SJCRH30 (cell line): ENCODE results near the gene SH2D3C. TPM values are rescaled to one million over a fixed set of nuclear protein-coding genes. Genes with fewer than 3 reads are reported as not detected.
"Not testable (repeated sequence)": the region's sequence is repeated elsewhere in the genome, so short reads cannot be mapped to it uniquely, and the experiment has no call there.

Experiments
- DNase-seq, 2 experiments: peaks; one replicate each; pipeline ENCODE4 v3.0.0-alpha.2; 2015 to 2020
- H3K27ac ChIP-seq: fragments of 250-450 bp; sonication (Bioruptor Pico); 2 replicates; pipeline ENCODE4 v1.5.1; 2020; ENCODE audit warnings: mild to moderate bottlenecking, moderate library complexity
- H3K27me3 ChIP-seq: fragments of 250-450 bp; sonication (Bioruptor Pico); 2 replicates; pipeline ENCODE4 v1.5.1; 2020; ENCODE audit warnings: mild to moderate bottlenecking, moderate library complexity
- H3K36me3 ChIP-seq: fragments of 250-450 bp; sonication (Bioruptor Pico); 2 replicates; pipeline ENCODE4 v1.5.1; 2020; ENCODE audit warnings: mild to moderate bottlenecking, moderate library complexity
- H3K4me1 ChIP-seq: fragments of 250-450 bp; sonication (Bioruptor Pico); 2 replicates; pipeline ENCODE4 v1.5.1; 2020; ENCODE audit warnings: mild to moderate bottlenecking, moderate library complexity
- H3K4me3 ChIP-seq: fragments of 250-450 bp; sonication (Bioruptor Pico); 2 replicates; pipeline ENCODE4 v1.5.1; 2020; ENCODE audit warnings: mild to moderate bottlenecking, moderate library complexity
- H3K9me3 ChIP-seq: fragments of 250-450 bp; sonication (Bioruptor Pico); replicated peaks from 2 replicates; pipeline ENCODE4 v1.5.1; 2020; ENCODE audit warnings: mild to moderate bottlenecking, moderate library complexity
- total RNA-seq: library from RNA; depleted of rRNA; stranded (reverse); fragments of >200 nt; shearing (Covaris generic); gene quantifications from 2 replicates; pipeline ENCODE4 v1.2.3, GENCODE V29; 2014

The SH2D3C gene
- total RNA-seq, 1 experiment from 2014 or later = 0.99 TPM

DNA sequence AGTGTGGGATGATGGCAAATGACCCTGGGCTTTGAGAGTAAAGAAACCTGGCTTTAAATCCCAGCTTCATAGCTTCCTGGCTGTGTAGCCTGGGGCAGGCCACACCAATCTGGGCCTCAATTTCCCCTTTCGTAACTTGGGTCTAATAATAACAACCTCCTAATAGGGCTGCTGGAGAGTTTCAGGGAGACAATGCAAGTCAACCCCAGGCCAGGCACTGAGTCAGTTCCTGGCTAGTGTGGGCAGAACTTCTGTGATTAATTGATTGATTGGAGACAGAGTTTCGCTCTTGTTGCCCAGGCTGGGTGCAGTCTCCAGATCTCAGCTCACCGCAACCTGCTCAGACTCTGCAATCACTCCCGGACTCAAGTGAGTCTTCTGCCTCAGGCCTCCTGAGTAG lies 3.3 kb upstream of the SH2D3C start:
- Histone ChIP-seq H3K36me3 (no peaks in the 10 kb centered on the region), H3K27ac (no peak overlapping the region), H3K9me3 (no peaks in the 10 kb centered on the region), H3K27me3 (no peaks in the 10 kb centered on the region), H3K4me1 (peaks cover 39% of the 10 kb centered on the region), H3K4me3 (no peak overlapping the region)
- no peak for DNase-seq

GRCh38 chr9:127780909-127781308 lies 2.4 kb upstream of the SH2D3C start:
- DNase-seq, H3K4me3 ChIP-seq, H3K27ac ChIP-seq, H3K27me3 ChIP-seq, H3K9me3 ChIP-seq, H3K36me3 ChIP-seq: not testable (repeated sequence)
- peaks cover 45% of the 10 kb centered on the region for H3K4me1 ChIP-seq

DNA sequence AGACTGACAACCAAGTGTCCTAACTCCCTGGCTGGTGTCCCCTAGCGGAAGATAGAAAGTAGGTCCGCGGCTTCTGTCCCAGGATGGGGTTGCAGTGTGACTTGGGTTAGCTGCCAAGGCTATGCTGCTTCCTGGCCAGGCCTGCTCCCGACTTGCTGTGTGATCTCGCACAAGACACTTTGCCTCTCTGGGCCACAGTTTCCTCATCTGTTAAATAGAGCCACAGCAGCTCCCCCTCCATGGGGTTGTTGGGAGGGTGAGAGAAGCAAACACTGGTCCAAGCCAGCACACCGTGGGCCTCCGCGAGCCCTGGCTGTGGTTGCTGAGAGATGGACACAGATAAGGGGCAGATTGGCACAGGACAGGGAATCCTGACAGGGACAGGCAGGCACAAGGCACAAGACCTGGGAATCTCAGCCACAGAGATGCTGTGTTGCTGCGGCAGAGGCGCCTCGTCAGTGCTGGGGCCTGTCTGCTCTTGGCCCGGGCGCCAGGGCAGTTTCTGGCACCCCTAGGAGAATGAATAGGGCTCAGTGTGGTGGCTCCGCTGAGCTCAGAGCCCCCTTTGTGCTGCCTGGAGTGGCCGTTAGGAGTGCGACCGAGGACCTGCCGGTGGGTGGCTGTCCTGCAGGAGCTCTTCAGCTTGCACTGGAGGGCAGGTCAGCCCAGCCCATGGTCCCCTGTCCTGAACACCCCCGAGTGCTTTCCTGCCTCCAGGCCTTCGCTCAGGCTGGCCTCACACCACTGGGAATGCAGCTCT lies 1.8 kb upstream of the SH2D3C start:
- Histone ChIP-seq H3K27ac (no peak overlapping the region), H3K27me3 (no peaks in the 10 kb centered on the region), H3K4me3 (no peak overlapping the region), H3K4me1 (peaks cover 46% of the 10 kb centered on the region), H3K36me3 (no peaks in the 10 kb centered on the region), H3K9me3 (no peaks in the 10 kb centered on the region)
- peak in 1 of 2 experiments; percentile 51 for DNase-seq

GRCh38 chr9:127779136-127779981 lies 893 bp upstream of the SH2D3C start:
- H3K27me3 ChIP-seq = no peaks in the 10 kb centered on the region
- H3K36me3 ChIP-seq = no peaks in the 10 kb centered on the region
- H3K27ac ChIP-seq = peak overlapping the region; percentile 79
- DNase-seq = peak; percentile 53 to 66
- H3K4me1 ChIP-seq = peaks cover 46% of the 10 kb centered on the region
- H3K4me3 ChIP-seq = no peak overlapping the region
- no peaks in the 10 kb centered on the region for H3K9me3 ChIP-seq

DNA sequence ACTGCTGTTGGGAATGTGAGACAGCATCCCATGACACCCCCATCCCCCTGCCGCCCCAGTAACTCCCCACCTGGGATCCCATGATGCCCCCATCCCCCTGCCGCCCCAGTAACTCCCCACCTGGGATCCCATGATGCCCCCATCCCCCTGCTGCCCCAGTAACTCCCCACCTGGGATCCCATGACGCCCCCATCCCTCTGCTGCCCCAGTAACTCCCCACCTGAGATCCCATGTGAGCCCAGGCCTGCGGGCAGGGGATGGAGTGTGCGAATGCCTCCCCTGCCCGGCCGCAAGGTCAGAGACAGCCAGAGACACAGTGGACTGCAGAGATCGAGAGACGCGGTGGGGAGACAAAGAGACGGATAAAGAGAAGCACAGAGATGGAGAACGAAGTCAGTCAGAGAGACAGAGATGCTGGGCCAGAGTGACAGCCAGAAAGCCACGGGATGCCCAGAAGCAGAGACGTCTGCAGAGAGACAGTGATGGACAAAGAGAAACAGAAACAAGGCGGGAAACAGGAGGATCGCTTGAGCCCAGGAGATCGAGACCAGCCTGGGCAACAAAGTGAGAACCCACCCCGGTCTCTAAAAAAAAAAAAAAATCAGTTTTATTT lies 992 bp downstream of the SH2D3C start:
- no peak overlapping the region for H3K27ac ChIP-seq
- no peak for DNase-seq

DNA sequence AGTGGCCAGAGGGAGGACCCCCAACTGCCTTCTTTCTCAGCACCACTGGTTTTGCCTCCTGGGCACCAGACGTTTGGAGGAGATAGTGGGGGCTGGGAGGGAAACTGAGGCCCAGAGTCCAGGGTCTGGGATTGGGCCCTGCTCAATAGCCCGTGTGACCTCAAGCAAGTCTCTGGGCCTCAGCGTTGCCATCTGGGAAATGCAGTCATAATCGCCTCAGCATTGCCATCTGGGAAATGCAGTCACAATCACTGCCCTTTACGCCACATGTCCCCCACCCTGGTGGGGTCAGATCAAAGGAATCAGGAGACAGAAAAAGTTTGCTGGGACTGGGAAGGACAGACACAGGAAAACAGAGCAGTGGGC lies 1.6 kb downstream of the SH2D3C start:
- Histone ChIP-seq H3K36me3 (no peaks in the 10 kb centered on the region), H3K27me3 (no peaks in the 10 kb centered on the region), H3K9me3 (no peaks in the 10 kb centered on the region), H3K27ac (no peak overlapping the region), H3K4me3 (no peak overlapping the region), H3K4me1 (peaks cover 33% of the 10 kb centered on the region)
- DNase-seq = no peak

More for the DNA sequence above, 992 bp downstream of the SH2D3C start:
- no peaks in the 10 kb centered on the region for H3K9me3 ChIP-seq
- peaks cover 33% of the 10 kb centered on the region for H3K4me1 ChIP-seq
- no peaks in the 10 kb centered on the region for H3K27me3 ChIP-seq
- no peak overlapping the region for H3K4me3 ChIP-seq
- H3K36me3 ChIP-seq = no peaks in the 10 kb centered on the region

DNA sequence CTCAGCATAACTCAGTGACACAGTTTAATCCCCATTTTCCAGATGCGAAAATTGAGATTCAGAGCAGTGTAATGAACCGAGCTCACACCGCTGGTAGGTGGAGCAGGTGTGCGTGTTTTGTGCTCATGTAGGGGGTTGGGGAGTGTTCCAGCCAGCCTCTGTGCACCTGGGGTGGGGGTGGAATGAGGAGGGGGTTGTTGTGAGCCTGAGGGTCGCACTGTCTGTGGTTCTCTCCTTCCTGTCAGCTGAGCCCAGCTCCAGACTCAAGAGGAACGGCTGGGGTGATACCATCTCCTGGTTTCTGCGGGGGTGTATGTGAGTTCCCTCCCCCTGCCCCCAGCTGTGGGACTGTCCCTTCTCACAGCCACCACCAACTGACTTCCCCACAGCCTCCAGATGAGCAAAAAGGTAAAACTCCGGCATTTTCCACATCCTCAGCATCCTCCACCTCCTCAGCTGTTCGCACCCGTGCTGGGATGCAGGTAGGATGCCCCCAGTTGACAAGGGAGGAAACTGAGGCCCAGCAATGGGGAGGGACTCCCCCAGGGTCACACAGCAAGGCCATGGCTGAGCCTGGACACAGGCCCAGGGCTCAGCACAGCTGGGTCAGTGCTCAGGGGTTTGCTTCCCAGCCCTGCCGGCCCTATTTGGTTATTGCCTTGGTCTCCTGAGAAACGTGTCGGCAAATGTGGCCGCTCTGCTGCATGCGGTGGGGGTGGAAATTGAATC lies 2.1 kb downstream of the SH2D3C start:
- H3K27ac ChIP-seq = no peak overlapping the region
- peaks cover 33% of the 10 kb centered on the region for H3K4me1 ChIP-seq
- DNase-seq = peak; percentile 66
- H3K4me3 ChIP-seq = no peak overlapping the region
- H3K36me3 ChIP-seq = no peaks in the 10 kb centered on the region
- H3K27me3 ChIP-seq = no peaks in the 10 kb centered on the region
- no peaks in the 10 kb centered on the region for H3K9me3 ChIP-seq

GRCh38 chr9:127773981-127774380 lies 4.5 kb downstream of the SH2D3C start:
- Histone ChIP-seq H3K9me3 (no peaks in the 10 kb centered on the region), H3K4me1 (peaks cover 26% of the 10 kb centered on the region), H3K27me3 (no peaks in the 10 kb centered on the region), H3K36me3 (no peaks in the 10 kb centered on the region), H3K4me3 (no peak overlapping the region), H3K27ac (no peak overlapping the region)
- no peak for DNase-seq

- Histone ChIP-seq H3K27ac (no peak overlapping the region), H3K36me3 (no peaks in the 10 kb centered on the region), H3K4me1 (peaks cover 21% of the 10 kb centered on the region), H3K9me3 (no peaks in the 10 kb centered on the region), H3K4me3 (no peak overlapping the region), H3K27me3 (no peaks in the 10 kb centered on the region)
- no peak for DNase-seq
These were observed 5.2 kb downstream of the SH2D3C start for GRCh38 chr9:127773272-127773671.

GRCh38 chr9:127772603-127773002 lies 5.9 kb downstream of the SH2D3C start:
- no peak overlapping the region for H3K27ac ChIP-seq
- H3K36me3 ChIP-seq = no peaks in the 10 kb centered on the region
- H3K9me3 ChIP-seq = no peaks in the 10 kb centered on the region
- H3K4me3 ChIP-seq = no peak overlapping the region
- no peak for DNase-seq
- H3K27me3 ChIP-seq = no peaks in the 10 kb centered on the region
- peaks cover 23% of the 10 kb centered on the region for H3K4me1 ChIP-seq

GRCh38 chr9:127771570-127772189 lies 6.8 kb downstream of the SH2D3C start:
- H3K27me3 ChIP-seq = no peaks in the 10 kb centered on the region
- DNase-seq = no peak
- H3K36me3 ChIP-seq = no peaks in the 10 kb centered on the region
- peak overlapping the region; percentile 59 for H3K4me3 ChIP-seq
- H3K27ac ChIP-seq = no peak overlapping the region
- no peaks in the 10 kb centered on the region for H3K9me3 ChIP-seq
- H3K4me1 ChIP-seq = peaks cover 30% of the 10 kb centered on the region

DNA sequence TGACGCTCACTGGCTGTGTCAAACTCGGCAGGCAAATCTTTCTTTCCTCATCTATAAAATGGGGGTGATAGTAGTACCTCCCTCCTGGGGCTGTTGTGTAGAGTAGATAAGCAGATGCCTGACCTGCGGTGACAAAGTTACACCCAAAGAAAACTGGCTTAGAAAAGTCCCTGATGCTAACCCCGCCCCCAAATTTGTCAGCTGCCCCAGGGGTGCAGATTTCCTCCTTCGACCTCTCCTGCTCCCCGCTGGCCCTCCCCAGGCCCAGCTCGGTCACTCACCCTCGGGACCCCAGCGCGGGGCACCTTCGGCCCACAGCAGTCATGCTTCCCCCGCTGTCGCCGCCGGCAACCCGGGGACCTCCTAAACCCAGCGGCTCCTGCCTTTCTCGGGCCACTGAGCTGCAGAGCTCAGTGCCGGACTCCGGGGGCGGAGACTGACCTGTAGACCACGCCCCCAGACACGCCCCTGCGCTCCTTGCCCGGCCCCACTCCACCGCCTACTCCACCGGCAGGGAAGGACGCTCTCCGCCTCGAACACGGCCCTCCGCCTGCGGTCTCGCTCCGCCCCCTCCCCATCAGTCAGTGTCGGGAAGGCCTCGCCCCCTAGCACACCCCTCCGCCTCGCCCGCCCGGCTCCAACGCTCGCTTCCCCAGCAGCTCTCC lies 7.4 kb downstream of the SH2D3C start:
- DNase-seq = peak; percentile 99 to 100
- H3K9me3 ChIP-seq = no peaks in the 10 kb centered on the region
- H3K27ac ChIP-seq = no peak overlapping the region
- H3K36me3 ChIP-seq = no peaks in the 10 kb centered on the region
- peaks cover 25% of the 10 kb centered on the region for H3K4me1 ChIP-seq
- peak overlapping the region; percentile 59 for H3K4me3 ChIP-seq
- no peaks in the 10 kb centered on the region for H3K27me3 ChIP-seq

DNA sequence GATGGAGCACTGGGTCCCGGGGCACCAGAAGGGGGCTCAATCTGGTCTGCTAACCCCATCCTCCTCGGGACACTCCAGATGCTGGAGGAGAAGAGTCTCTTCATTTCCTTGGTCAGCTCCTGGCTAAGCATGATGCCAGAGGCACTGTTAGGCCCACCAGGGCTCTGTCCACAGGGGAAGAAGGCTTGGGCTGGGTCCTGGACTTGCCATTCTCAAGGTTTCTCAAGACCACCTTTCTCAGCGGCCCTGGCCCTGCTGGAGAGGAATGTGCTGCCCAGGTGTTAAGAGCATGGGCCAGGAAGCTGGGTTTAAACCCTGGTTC lies 7.9 kb downstream of the SH2D3C start:
- H3K27ac ChIP-seq = no peak overlapping the region
- no peak for DNase-seq

More for the DNA sequence above, 7.9 kb downstream of the SH2D3C start:
- Histone ChIP-seq H3K36me3 (no peaks in the 10 kb centered on the region), H3K9me3 (no peaks in the 10 kb centered on the region), H3K4me1 (peaks cover 23% of the 10 kb centered on the region), H3K27me3 (no peaks in the 10 kb centered on the region), H3K4me3 (peak overlapping the region; percentile 59)
